B cell (primary cell): Measurements from ENCODE around the gene OR6K3. TPM values are rescaled to one million over a fixed set of nuclear protein-coding genes. Genes with fewer than 3 reads are reported as not detected.

Experiments used
- ATAC-seq: fragments of 200-7000 bp; cut with Tn5 transposase; one replicate; pipeline ENCODE4 v1.10.0; 2021; ENCODE audit warnings: low read depth, mild to moderate bottlenecking, moderate number of reproducible peaks, moderate library complexity
- CTCF ChIA-PET: fragments of 350-600 bp; sonication (Branson Sonifier 250); formaldehyde crosslinking; loops from one replicate; lab custom pipeline; 2021; ENCODE audit warnings: antibody characterized with exemption, inconsistent platforms; lab: Charles Lee
- POLR2A ChIA-PET: fragments of 350-600 bp; sonication (Branson Sonifier 250); formaldehyde crosslinking; loops from one replicate; lab custom pipeline; 2021; ENCODE audit warnings: antibody characterized with exemption; lab: Charles Lee
- DNase-seq: peaks from one replicate; pipeline ENCODE4 v3.0.0; 2013
- H2AFZ ChIP-seq: 2 replicates; pipeline ENCODE4 v1.6.1; 2012; ENCODE audit warnings: mild to moderate bottlenecking, low read depth, low read length; ENCODE audit not compliant: insufficient read depth, poor library complexity, severe bottlenecking
- H3K27ac ChIP-seq, 2 donors: 1 replicate in 1 of 2; 2 replicates in 1 of 2; pipeline ENCODE4 v1.5.1; 2012 to 2013; ENCODE audit warnings: low read length in 2 of 2, mild to moderate bottlenecking in 2 of 2, moderate library complexity in 1 of 2
- H3K27me3 ChIP-seq, 4 experiments: fragments of 200-600 bp in 1 of 4; sonication (generic) in 1 of 4; replicated peaks in 1 of 4; 1 replicate in 2 of 4; 2 replicates in 2 of 4; pipeline versions ENCODE4 v1.6.1 to v1.7.0; 2013 to 2016; ENCODE audit warnings: low read length in 3 of 4, mild to moderate bottlenecking in 2 of 4, mixed read lengths in 1 of 4, moderate library complexity in 1 of 4; ENCODE audit not compliant: insufficient read depth in 4 of 4, control insufficient read depth in 3 of 4; ENCODE audit errors: control extremely low read depth in 1 of 4
- H3K36me3 ChIP-seq, 2 experiments: replicated peaks in 1 of 2; 1 replicate in 1 of 2; 2 replicates in 1 of 2; pipeline versions ENCODE4 v1.6.1 to v1.7.1; 2013; ENCODE audit warnings: low read length in 1 of 2; ENCODE audit not compliant: insufficient read depth in 2 of 2, control insufficient read depth in 1 of 2; ENCODE audit errors: control extremely low read depth in 1 of 2, extremely low read depth in 1 of 2
- H3K4me1 ChIP-seq, 2 donors: fragments of 200-600 bp in 1 of 2; sonication (generic) in 1 of 2; 1 replicate in 1 of 2; 2 replicates in 1 of 2; pipeline versions ENCODE4 v1.5.1 to v1.6.1; 2013 to 2017; ENCODE audit warnings: low read length in 2 of 2; ENCODE audit not compliant: control insufficient read depth in 2 of 2, insufficient read depth in 2 of 2
- H3K4me2 ChIP-seq: replicated peaks from 2 replicates; pipeline ENCODE3; 2012; ENCODE audit warnings: mild to moderate bottlenecking, low read depth, low read length; ENCODE audit not compliant: poor library complexity, severe bottlenecking
- H3K4me3 ChIP-seq, 5 experiments: fragments of 200-600 bp in 1 of 5; sonication (generic) in 1 of 5; 1 replicate in 3 of 5; 2 replicates in 2 of 5; pipeline versions ENCODE4 v1.5.1 to v1.7.0; 2011 to 2016; ENCODE audit warnings: low read length in 4 of 5, mild to moderate bottlenecking in 4 of 5, low read depth in 2 of 5, control low read depth in 1 of 5, moderate library complexity in 1 of 5; ENCODE audit not compliant: insufficient read depth in 1 of 5; ENCODE audit errors: control extremely low read depth in 1 of 5, extremely low read depth in 1 of 5
- H3K79me2 ChIP-seq: fragments of 200-600 bp; sonication (generic); one replicate; pipeline ENCODE4 v1.6.0; 2016; ENCODE audit warnings: low read length; ENCODE audit not compliant: control insufficient read depth, insufficient read depth
- H3K9ac ChIP-seq: fragments of 200-600 bp; sonication (generic); 2 replicates; pipeline ENCODE4 v1.6.1; 2017; ENCODE audit warnings: mild to moderate bottlenecking, low read length, moderate library complexity
- H3K9me3 ChIP-seq, 3 donors: one replicate each; pipeline versions ENCODE4 v1.6.1 to v1.7.1; 2013; ENCODE audit warnings: low read length in 2 of 3; ENCODE audit not compliant: control insufficient read depth in 2 of 3, insufficient read depth in 1 of 3; ENCODE audit errors: control extremely low read depth in 1 of 3
- H4K20me1 ChIP-seq: 2 replicates; pipeline ENCODE4 v1.6.0; 2012; ENCODE audit warnings: mild to moderate bottlenecking, low read length; ENCODE audit not compliant: insufficient read depth, control insufficient read depth, poor library complexity, severe bottlenecking
- H3K27ac Mint-ChIP-seq: one replicate; pipeline ENCODE4 v1.8.0; 2021; ENCODE audit warnings: mixed read lengths
- H3K27me3 Mint-ChIP-seq: one replicate; pipeline ENCODE4 v1.8.0; 2021; ENCODE audit warnings: mixed read lengths
- H3K4me1 Mint-ChIP-seq: one replicate; pipeline ENCODE4 v1.8.0; 2021; ENCODE audit warnings: mixed read lengths
- H3K4me3 Mint-ChIP-seq: one replicate; pipeline ENCODE4 v1.8.0; 2021; ENCODE audit warnings: mixed read lengths
- H3K9me3 Mint-ChIP-seq: one replicate; pipeline ENCODE4 v1.8.0; 2022; ENCODE audit warnings: mixed read lengths; ENCODE audit not compliant: insufficient read depth
- CTCF ChIP-seq: fragments of 200-600 bp; IDR thresholded peaks from one replicate; pipeline ENCODE4 v1.8.0; 2022; ENCODE audit warnings: antibody characterized with exemption, mild to moderate bottlenecking
- EZH2 ChIP-seq: IDR thresholded peaks from 2 replicates; pipeline ENCODE4 v1.6.1; 2012; ENCODE audit warnings: borderline replicate concordance, low read depth, mild to moderate bottlenecking, moderate library complexity, low read length; ENCODE audit not compliant: insufficient read depth, poor library complexity, severe bottlenecking
- WGBS: methylation state at CpG from one replicate; pipeline ENCODE4 v1.1.5; 2013; ENCODE audit warnings: missing lambda C conversion rate; ENCODE audit not compliant: insufficient coverage; 5-methylcytosine and 5-hydroxymethylcytosine counted together
- intact Hi-C: fragments of 100-400 bp; cut with micrococcal nuclease; formaldehyde crosslinking; loops from one replicate; pipeline ENCODE4 v1.10.0; 2022
- polyA plus RNA-seq: library from polyadenylated mRNA; depleted of rRNA; stranded (reverse); fragments of >200 nt; gene quantifications from 2 replicates; pipeline ENCODE4 v1.2.3, GENCODE V29; 2012
- total RNA-seq, 2 donors: library from RNA; stranded (reverse); fragments of 120-200 nt in 1 of 2; gene quantifications; 1 replicate in 1 of 2; 2 replicates in 1 of 2; pipeline versions ENCODE4 v1.2.3 to v1.2.4, GENCODE V29; 2013 to 2022

Gene OR6K3
- total and polyA plus RNA-seq, 2 donors (not counting 1 experiment from before 2014, with no cell fraction given) = not detected

DNA sequence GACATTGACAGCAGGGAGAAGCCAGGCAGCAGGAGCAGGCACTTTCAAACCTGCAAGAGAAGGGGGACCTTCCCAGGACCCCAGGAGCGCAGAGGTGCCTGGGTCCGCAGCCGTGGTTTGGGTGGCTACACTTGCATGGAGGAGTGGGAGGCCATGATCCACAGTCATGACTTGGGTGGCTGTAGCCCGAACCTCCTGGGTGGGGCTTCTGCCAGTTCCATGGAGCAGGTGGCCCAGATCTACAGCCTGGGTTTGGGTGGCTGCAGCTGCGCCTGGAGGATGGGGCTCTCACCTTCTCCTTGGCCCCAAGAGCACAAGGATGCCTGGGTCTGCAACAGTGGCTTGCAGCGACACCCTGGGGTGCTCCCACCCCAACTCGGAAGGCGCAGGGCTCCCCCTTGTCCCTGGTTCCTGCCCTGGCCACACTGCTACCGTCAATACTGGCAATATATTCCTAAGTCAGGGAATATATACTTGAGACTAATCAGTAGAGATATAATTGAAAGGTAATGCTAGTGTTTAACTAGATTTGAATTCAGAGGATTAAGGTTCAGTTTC, 31.7 kb upstream of the OR6K3 start:
- Mint-ChIP-seq H3K4me3 (no peak overlapping the region), H3K27ac (no peak overlapping the region)
- DNase-seq = no peak

GRCh38 chr1:158735848-158736247, 15.3 kb upstream of the OR6K3 start:
- Histone ChIP-seq H3K4me2 (no peak overlapping the region), H4K20me1 (no peaks in the 10 kb centered on the region), H3K79me2 (no peaks in the 10 kb centered on the region), H3K4me3 (no peak overlapping the region), H3K9ac (no peak overlapping the region), H2AFZ (no peak overlapping the region), H3K9me3 (no peaks in the 10 kb centered on the region), H3K36me3 (no peaks in the 10 kb centered on the region), H3K4me1 (no peaks in the 10 kb centered on the region), H3K27me3 (peaks cover 0 to 3% (median 0%) of the 10 kb centered on the region in 4 experiments), H3K27ac (no peak overlapping the region)
- ChIA-PET CTCF (no interaction called here), POLR2A (no interaction called here)
- Mint-ChIP-seq H3K9me3 (no peaks in the 10 kb centered on the region), H3K27ac (no peak overlapping the region), H3K4me3 (no peak overlapping the region), H3K27me3 (peaks cover 15% of the 10 kb centered on the region), H3K4me1 (no peaks in the 10 kb centered on the region)
- ATAC-seq (no peak), DNase-seq (no peak)
- intact Hi-C loops = no loop called here
- TF ChIP-seq EZH2 (no peak), CTCF (no peak)

More for the DNA sequence above, 31.7 kb upstream of the OR6K3 start:
- Histone ChIP-seq H3K27me3 (peaks cover 0 to 5% (median 0%) of the 10 kb centered on the region in 4 experiments), H3K4me1 (no peaks in the 10 kb centered on the region), H3K4me2 (no peak overlapping the region), H4K20me1 (no peaks in the 10 kb centered on the region), H3K9ac (no peak overlapping the region), H3K79me2 (no peaks in the 10 kb centered on the region), H3K36me3 (no peaks in the 10 kb centered on the region), H3K9me3 (no peaks in the 10 kb centered on the region), H3K27ac (no peak overlapping the region), H3K4me3 (no peak overlapping the region), H2AFZ (no peak overlapping the region)
- H3K4me1 Mint-ChIP-seq = no peaks in the 10 kb centered on the region
- ChIA-PET POLR2A (no interaction called here), CTCF (no interaction called here)
- WGBS = 87% methylated on average over 8 of the region's 9 CpGs
- no peaks in the 10 kb centered on the region for H3K9me3 Mint-ChIP-seq
- TF ChIP-seq EZH2 (no peak), CTCF (no peak)
- peaks cover 8% of the 10 kb centered on the region for H3K27me3 Mint-ChIP-seq
- intact Hi-C loops = no loop called here
- ATAC-seq = no peak
